CD4-positive, alpha-beta T cell treated with Interleukin-15 for 1 hour (primary cell): ENCODE measurements around the gene CXCR3.
A peak's percentile ranks its signal among the peaks of the same experiment; 100 is the strongest.
"Not testable (repeated sequence)": the region's sequence is repeated elsewhere in the genome, so short reads cannot be mapped to it uniquely, and the experiment has no call there.

ENCODE experiments used
- DNase-seq: peaks from one replicate; pipeline ENCODE4 v3.0.0-alpha.2; 2020

Gene CXCR3

DNA sequence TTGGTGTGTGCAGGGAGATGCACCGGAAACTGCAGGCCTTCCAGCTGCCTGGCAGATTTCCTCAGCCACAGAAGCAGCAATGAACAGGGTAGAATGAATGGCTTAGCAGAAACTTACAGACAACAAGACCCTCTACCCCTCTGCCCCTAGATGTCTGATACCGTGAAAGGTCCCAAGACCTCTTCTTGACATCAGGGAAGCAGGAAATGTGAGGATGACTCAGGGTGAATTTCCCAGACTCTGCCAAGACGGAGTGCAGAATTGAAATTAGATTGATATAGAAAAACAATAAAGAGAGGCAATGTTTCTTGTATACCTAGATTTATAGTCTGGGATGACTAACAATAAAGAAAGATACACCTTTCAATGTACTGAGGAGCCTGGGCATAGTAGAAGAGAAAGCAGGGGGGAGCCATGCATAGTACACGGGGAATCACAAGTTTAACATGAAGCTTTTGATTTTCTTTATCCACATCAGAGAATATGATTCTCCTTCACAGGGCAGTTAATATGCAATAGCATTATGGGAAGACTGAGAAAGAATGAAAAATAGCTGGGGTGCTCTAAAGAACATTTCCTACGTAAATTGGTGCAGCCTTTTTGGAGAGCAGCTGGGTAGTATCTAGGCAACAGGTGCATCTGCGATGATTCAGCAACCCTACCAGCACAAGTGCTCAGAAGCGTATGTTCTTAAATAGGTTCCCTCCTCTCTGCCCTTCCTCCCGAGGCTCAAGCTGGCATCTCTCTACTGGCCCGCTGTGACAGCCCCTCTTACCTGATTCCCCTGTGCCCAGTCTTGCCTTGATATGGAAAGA is 18.3 kb upstream of the CXCR3 start:
- no peak for DNase-seq

DNA sequence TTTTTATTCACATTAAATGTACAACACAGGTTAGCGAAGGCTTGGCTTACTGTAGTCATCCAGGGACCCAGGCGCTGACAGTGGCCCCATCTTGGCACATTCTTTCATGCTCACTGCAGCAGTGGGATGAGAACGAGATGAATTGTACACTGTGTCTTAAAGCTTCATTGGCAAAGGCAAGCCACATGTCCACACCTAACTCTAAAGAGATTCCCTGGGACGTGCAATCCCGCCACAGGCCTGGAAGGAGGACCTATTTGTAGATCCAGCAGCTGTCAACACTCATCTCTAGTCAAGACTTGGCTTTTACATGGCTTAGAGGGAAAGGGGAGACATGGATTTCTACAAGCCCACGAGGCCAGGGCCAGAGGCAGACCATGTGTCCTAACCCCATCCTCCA is 16.1 kb upstream of the CXCR3 start:
- DNase-seq: no peak

DNA sequence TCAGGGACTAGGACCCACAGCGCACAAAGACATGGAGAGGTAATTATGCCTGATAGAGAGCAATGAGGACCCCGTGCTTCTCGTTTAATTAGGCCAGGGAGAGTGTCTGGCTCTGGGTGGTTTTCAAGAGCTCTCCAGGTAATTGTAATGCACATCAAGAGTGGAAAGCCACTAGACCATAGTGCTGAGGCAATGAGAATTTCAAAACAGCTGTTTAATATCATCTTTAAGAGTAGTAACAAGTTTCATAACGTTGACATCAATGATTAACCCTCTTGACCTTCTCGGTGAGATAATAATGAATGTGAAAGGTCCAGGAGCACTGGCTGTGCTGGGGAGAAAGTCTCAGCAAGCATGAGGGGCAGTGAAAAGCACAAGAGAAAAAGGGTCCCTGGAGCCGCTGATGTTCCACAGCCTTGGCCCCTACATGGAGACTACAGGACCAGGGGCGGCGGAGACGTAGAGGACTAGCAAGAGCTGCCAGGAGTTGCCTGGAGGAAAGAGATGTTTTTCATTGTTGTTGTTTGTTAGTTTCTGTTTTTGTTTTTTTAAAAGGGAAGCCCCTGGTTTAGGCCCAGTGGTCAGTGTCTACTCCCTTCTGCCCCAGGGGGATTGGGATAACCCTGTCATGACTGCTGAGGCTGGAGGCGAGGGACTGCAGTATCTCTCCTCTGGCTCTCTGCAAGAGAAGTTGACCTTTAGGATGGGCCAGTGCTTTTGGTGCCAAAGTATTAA is 14.8 kb upstream of the CXCR3 start:
- no peak for DNase-seq

- DNase-seq: no peak
These were observed 11.2 kb upstream of the CXCR3 start for GRCh38 chrX:71629467-71629866.

DNA sequence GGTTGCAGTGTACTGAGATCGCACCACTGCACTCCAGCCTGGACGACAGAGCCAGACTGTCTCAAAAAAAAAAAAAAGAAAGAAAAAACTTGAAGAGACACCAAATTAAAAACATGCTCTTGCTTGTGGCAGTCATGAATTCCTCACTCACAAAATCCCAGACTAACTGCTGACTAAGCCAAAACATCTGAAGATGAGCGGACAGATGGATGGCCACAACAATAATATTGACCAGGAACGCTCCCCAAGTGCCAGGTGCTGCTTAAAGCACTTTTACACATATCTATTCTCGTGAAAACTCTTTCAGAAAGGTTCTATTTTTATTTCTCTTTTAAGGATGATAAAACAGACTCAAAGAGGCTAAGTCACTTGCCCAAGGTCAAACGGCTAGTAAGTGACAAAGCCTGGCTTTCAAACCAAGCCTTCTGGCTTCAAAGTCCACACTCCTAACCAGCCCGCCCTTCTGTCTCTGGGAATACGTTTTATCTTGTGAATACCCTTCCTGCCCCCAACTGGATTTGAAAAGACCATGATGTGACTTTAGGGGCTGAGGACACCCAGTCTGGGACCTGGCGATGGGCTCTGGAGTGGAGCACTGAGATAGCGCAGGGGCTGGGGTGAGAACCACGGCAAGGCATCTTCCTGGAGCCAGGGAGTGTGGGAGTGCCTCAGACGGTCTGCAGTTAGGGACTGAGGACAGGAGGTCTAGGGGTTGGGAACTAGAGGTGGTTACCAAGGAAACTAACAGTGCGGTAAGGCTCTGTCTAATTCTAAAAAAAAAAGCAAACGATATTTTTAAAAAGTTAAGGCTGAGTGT is 9.5 kb upstream of the CXCR3 start:
- no peak for DNase-seq

- no peak for DNase-seq
These were observed 8.3 kb upstream of the CXCR3 start for GRCh38 chrX:71626576-71626975.

GRCh38 chrX:71625471-71625870 is 7.2 kb upstream of the CXCR3 start:
- DNase-seq: no peak

DNA sequence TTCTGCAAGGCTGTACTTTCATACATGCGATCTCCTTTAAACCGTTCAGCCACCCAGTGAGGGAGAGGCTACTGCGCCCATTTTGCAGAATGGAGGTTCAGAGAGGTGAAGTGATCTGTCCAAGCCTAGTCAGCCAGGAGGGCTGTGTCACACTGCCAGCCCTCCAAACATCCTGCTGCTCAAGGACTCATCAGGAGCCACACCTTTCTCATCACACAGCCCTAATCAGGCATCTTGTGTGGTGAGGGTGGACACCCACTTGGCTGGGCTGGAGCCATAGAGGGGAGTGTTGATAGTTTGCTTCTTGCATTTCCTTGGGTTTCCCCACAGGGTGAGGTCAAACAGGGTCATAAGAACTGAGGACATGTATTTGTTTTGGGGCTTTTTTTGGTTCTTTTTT is 5.4 kb upstream of the CXCR3 start:
- DNase-seq: no peak

- DNase-seq: peak; percentile 79
These were observed 4.5 kb upstream of the CXCR3 start for GRCh38 chrX:71622576-71623450.

DNA sequence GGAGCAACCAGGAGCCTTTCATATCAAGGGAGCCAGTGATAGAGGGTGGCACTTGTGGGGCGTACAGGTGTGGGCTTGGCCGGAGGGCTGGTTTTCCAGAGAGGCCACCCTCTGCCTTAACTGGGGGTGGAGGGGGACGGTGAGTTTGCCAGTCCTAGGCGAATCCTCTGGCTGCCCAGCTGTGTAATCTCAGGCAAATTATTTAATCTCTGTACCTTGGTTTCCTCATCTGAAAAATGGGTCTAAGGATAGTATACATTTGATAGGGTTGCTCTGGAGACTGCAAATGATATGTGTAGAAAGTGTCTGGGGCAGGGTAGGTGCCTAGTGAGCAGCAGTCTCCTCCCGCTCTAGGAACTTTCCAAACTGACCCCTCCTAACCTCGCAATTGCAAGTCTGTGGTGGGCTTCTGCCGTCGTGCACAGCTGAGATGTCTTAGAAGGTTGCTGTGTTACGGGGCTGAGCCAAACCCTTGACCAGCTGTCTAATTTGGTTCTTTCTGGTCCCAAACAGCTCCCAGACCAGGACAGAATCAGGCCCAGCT is 3.8 kb upstream of the CXCR3 start:
- no peak for DNase-seq

- no peak for DNase-seq
These were observed 3.3 kb upstream of the CXCR3 start for GRCh38 chrX:71621603-71622002.

DNA sequence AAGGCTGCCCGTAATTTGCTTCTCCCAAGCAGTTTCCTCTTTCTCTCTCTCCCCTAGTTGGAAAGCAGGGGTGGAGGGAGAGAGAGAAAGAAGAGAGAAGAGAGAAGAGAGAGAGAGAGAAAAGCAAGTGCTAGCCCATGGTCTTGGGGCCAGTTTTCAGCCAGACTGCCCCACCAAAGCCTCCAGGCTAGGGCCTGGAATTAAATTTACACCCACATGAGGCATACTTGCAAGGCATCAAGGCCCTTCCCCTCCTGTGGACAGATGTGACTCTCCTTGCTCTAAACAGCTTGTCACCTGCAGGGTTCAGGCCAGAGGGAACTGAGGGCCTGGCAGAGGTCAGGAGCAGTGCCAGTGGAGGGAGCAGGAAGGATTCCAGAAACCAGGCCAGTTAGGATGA is 1.7 kb upstream of the CXCR3 start:
- DNase-seq: no peak

GRCh38 chrX:71619193-71619592 is 882 bp upstream of the CXCR3 start:
- DNase-seq: peak; percentile 45

DNA sequence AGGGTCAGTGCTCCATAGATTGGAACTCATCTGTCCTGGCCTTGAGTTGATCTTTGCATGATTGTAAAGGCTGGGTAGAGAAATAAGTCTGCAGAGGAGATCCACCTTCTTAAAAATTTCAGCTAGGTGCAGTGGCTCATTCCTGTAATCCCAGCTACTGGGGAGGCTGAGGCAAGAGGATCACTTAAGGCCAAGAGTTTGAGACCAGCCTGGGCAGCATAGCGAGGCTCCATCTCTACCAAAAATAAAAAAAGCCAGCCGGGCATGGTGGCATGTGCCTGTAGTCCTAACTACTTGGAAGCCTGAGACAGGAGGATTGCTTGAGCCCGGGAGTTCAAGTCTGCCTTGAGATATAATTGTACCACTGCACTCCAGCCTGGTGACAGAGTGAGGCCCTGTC is 476 bp upstream of the CXCR3 start:
- no peak for DNase-seq

- no peak for DNase-seq
These were observed 569 bp downstream of the CXCR3 start for GRCh38 chrX:71617742-71618141.

- peak; percentile 33 for DNase-seq
These were observed 1.4 kb downstream of the CXCR3 start for GRCh38 chrX:71616672-71617529.

DNA sequence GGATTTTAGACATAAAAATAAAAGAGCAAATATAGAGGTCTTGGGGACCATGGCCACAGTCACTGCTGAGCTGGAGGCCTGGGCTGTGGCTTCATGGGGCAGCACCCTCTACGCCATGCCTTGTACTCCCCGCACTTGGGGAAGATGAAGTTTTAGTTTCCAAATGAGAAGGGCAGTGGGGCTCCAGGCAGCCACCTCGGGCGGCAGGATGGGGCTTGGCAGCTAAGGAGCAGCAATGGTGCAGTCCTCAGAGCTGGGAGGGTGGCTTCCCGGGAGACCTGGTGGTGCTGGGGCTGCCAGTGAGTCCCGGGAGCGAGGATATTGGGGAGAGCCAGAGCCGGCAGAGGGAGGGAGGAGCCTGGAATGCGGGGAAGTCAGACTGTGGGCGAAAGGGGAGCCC is 2.4 kb downstream of the CXCR3 start:
- DNase-seq: no peak

DNA sequence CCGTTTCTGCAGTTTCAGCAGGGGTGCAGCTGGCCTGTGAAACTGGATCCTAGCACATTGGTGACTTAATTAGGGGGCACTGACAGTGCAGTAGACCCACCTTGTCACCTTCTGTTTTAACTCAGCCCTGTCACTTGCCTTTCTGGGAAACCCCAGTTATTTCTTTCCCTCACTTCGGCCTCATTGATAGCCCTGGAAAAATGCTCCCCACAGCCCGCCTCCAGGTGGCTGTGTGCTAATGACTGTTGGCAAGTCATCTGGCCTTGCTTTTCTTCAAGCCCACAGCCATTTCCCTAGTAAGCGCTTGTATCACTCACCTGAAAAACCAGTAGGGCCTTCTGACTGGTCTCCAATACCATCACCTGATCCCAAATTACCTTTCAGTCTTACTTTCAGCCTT is 3.3 kb downstream of the CXCR3 start:
- DNase-seq: no peak

GRCh38 chrX:71612256-71612655 is 6.1 kb downstream of the CXCR3 start:
- no peak for DNase-seq

- DNase-seq: not testable (repeated sequence)
These were observed 6.6 kb downstream of the CXCR3 start for GRCh38 chrX:71611736-71612135.

DNA sequence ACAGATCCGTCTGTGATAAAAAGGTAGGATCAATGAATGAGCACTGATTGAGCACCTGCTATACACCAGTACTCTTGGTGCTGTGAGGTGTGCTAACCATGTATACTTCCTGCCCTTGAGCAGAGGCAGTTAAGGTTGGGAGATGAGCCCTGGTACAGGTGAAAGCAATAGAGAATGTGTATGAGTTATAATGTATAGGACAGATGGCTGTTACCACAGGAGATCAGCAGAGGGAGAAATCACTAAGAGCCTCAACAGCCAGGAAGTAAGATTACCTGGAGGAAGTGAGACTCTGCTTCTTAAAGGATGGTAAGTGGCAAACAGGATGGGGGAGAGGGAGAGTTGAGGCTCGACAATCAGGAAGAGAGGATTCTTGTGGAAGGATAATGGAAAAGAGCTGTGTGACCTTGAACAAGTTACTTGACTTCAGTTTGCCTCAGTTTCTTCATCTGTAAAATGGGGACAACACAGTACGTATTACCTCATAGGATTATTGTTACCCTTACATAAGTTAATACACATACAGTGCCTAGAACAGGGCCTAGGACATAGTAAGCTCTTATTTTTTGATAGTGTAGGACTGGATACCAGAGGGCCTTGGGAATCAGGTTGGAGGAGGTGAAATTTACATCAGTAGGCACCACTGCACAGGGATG is 9.1 kb downstream of the CXCR3 start:
- no peak for DNase-seq
